Activated CD4-positive, CD25-positive, alpha-beta regulatory T cell treated with anti-CD3 and anti-CD28 coated beads, Interleukin-2, amount 50 U/mL, for 24 hours (primary cell): ENCODE data around the gene DHRS2.
A peak's percentile ranks its signal among the peaks of the same experiment; 100 is the strongest.
"Not testable (repeated sequence)": the region's sequence is repeated elsewhere in the genome, so short reads cannot be mapped to it uniquely, and the experiment has no call there.

Experiments used
- ATAC-seq, 2 donors: fragments of 150-1000 bp; cut with Tn5 transposase; one replicate each; pipeline ENCODE4 v1.10.0; 2021; ENCODE audit warnings: mild to moderate bottlenecking in 1 of 2, moderate library complexity in 1 of 2

Gene DHRS2

GRCh38 chr14:23634698-23635412 lies 1.3 kb upstream of the DHRS2 start:
- ATAC-seq: not testable (repeated sequence)

- ATAC-seq: not testable (repeated sequence)
These were observed 1.1 kb downstream of the DHRS2 start for GRCh38 chr14:23637312-23637654.

GRCh38 chr14:23637655-23638413 lies 1.7 kb downstream of the DHRS2 start:
- ATAC-seq: not testable (repeated sequence)

GRCh38 chr14:23638414-23639047 lies 2.4 kb downstream of the DHRS2 start:
- no peak for ATAC-seq

- ATAC-seq: no peak
These were observed 3.1 kb downstream of the DHRS2 start for GRCh38 chr14:23639048-23639890.

GRCh38 chr14:23639891-23640523 lies 3.8 kb downstream of the DHRS2 start:
- ATAC-seq: no peak

GRCh38 chr14:23640524-23641141 lies 4.5 kb downstream of the DHRS2 start:
- no peak for ATAC-seq

GRCh38 chr14:23641180-23641914 lies 5.2 kb downstream of the DHRS2 start:
- no peak for ATAC-seq

GRCh38 chr14:23641915-23642588 lies 5.9 kb downstream of the DHRS2 start:
- ATAC-seq: no peak

GRCh38 chr14:23643533-23644194 lies 7.5 kb downstream of the DHRS2 start:
- no peak for ATAC-seq

GRCh38 chr14:23644195-23644918 lies 8.2 kb downstream of the DHRS2 start:
- no peak for ATAC-seq

GRCh38 chr14:23644919-23645336 lies 8.8 kb downstream of the DHRS2 start:
- no peak for ATAC-seq

GRCh38 chr14:23645504-23645811 lies 9.3 kb downstream of the DHRS2 start:
- ATAC-seq: no peak

- no peak for ATAC-seq
These were observed 9.9 kb downstream of the DHRS2 start for GRCh38 chr14:23645812-23646647.

GRCh38 chr14:23646648-23647549 lies 10.7 kb downstream of the DHRS2 start:
- ATAC-seq: peak in 1 of 2 donors; percentile 50

GRCh38 chr14:23647619-23648018 lies 11.5 kb downstream of the DHRS2 start:
- ATAC-seq: no peak

- no peak for ATAC-seq
These were observed 12.7 kb downstream of the DHRS2 start for GRCh38 chr14:23648764-23649460.
